PC-9 (cell line): ENCODE results near the gene SRGAP3. TPM values are rescaled to one million over a fixed set of nuclear protein-coding genes. Genes with fewer than 3 reads are reported as not detected.
"Not testable (repeated sequence)": the region's sequence is repeated elsewhere in the genome, so short reads cannot be mapped to it uniquely, and the experiment has no call there.

Source experiments
- BruUV-seq: library from RNA; stranded (reverse); fragments of 400-500 nt; replicated peaks from 2 replicates; lab custom pipeline; 2021; lab: Mats Ljungman, UMichigan
- CTCF ChIA-PET: fragments of 300-600 bp; sonication (Branson Sonifier 250); formaldehyde crosslinking; loops from one replicate; lab custom pipeline; 2022; ENCODE audit warnings: antibody characterized with exemption; lab: Charles Lee
- POLR2A ChIA-PET: fragments of 300-600 bp; sonication (Branson Sonifier 250); formaldehyde crosslinking; loops from one replicate; lab custom pipeline; 2022; ENCODE audit warnings: antibody characterized with exemption; ENCODE audit not compliant: unreplicated experiment; lab: Charles Lee
- DNase-seq, 2 experiments: peaks; one replicate each; pipeline versions ENCODE4 v3.0.0 to v3.0.0-alpha.2; 2015 to 2022; ENCODE audit warnings: mixed read lengths in 1 of 2
- H2AFZ ChIP-seq: fragments of 200-600 bp; sonication (generic); 2 replicates; pipeline ENCODE4 v1.8.1; 2017; ENCODE audit warnings: antibody characterized with exemption
- H3F3A ChIP-seq: fragments of 200-600 bp; sonication (generic); 2 replicates; pipeline ENCODE4 v1.8.1; 2017; ENCODE audit warnings: antibody characterized with exemption, mild to moderate bottlenecking, low read depth; ENCODE audit not compliant: insufficient read depth
- H3K27ac ChIP-seq: fragments of 200-600 bp; sonication (generic); 2 replicates; pipeline ENCODE4 v1.6.1; 2016; ENCODE audit warnings: mixed run types
- H3K27me3 ChIP-seq: fragments of 200-600 bp; sonication (generic); 2 replicates; pipeline ENCODE4 v1.6.1; 2016; ENCODE audit warnings: low read depth, mixed run types; ENCODE audit not compliant: insufficient read depth
- H3K36me3 ChIP-seq: fragments of 200-600 bp; sonication (generic); 2 replicates; pipeline ENCODE4 v1.6.1; 2016; ENCODE audit warnings: low read depth, mixed run types
- H3K4me1 ChIP-seq: fragments of 200-600 bp; sonication (generic); replicated peaks from 2 replicates; pipeline ENCODE4 v1.6.1; 2016; ENCODE audit warnings: mixed run types; ENCODE audit not compliant: insufficient read depth
- H3K4me2 ChIP-seq: fragments of 200-600 bp; sonication (generic); 2 replicates; pipeline ENCODE4 v1.6.1; 2017; ENCODE audit warnings: mixed run types
- H3K4me3 ChIP-seq: fragments of 200-600 bp; sonication (generic); 2 replicates; pipeline ENCODE4 v1.6.1; 2016; ENCODE audit warnings: mixed run types
- H3K79me2 ChIP-seq: fragments of 200-600 bp; sonication (generic); 2 replicates; pipeline ENCODE4 v1.6.1; 2017; ENCODE audit warnings: low read depth, mixed run types
- H3K9me2 ChIP-seq: fragments of 200-600 bp; sonication (generic); 2 replicates; pipeline ENCODE4 v1.8.1; 2017; ENCODE audit warnings: mild to moderate bottlenecking; ENCODE audit not compliant: insufficient read depth
- H3K9me3 ChIP-seq: fragments of 200-600 bp; sonication (generic); 2 replicates; pipeline ENCODE4 v1.8.1; 2016; ENCODE audit warnings: low read depth; ENCODE audit not compliant: insufficient read depth
- H4K20me1 ChIP-seq: fragments of 200-600 bp; sonication (generic); 2 replicates; pipeline ENCODE4 v1.8.1; 2017; ENCODE audit not compliant: insufficient read depth
- EZH2 ChIP-seq: fragments of 200-600 bp; sonication (generic); IDR thresholded peaks from 2 replicates; pipeline ENCODE4 v1.8.0; 2017; ENCODE audit warnings: antibody characterized with exemption, low read depth
- intact Hi-C: fragments of 100-400 bp; cut with micrococcal nuclease; formaldehyde crosslinking; loops from one replicate; pipeline ENCODE4 v1.10.0; 2022; ENCODE audit not compliant: unreplicated experiment
- total RNA-seq: library from RNA; stranded (reverse); gene quantifications from 2 replicates; pipeline ENCODE4 v1.2.3, GENCODE V29; 2021
- TF ChIP-seq, protein P1 (sequence below): fragments of 200-600 bp; sonication (generic); conservative IDR thresholded peaks from 2 replicates; pipeline ENCODE4 v1.6.1; 2017; ENCODE audit warnings: mixed run types, antibody characterized with exemption, mild to moderate bottlenecking, moderate library complexity

The SRGAP3 gene
- total RNA-seq, 1 experiment from 2014 or later, result 17.5 TPM

DNA sequence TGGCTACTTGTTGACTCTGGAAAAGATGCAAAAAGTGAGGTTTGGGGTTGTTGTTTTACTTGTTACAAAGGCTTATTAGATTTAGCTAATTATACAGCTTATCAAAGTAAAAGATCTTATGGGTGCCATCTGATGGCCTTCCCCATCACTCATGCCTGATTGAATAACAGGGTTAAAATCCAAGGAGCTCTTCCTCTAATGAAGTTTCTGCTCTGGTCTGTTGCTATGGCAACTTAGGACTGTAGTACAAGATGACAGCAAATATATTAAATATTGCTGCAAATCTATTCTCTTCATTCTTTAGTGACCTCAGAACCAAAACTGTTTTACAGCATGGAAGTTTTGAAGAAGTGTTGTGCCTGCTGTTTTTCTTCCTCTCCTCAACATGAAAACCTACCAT lies 45.6 kb upstream of the SRGAP3 start:
- no TSS peak for BruUV-seq
- POLR2A ChIA-PET, result no interaction called here

DNA sequence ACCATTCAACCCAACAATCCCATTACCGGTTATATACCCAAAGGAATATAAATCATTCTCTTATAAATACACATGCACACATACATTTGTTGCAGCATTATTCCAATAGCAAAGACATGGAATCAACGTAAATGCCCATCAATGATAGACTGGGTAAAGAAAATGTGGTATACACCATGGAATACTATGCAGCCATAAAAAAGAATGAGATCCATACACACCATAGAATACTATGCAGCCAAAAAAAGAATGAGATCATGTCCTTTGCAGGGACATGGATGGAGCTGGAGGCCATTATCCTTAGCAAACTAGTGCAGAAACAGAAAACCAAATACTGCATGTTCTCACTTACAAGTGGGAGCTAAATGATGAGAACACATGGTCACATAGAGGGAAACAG lies 44.5 kb upstream of the SRGAP3 start:
- BruUV-seq, POLR2A ChIA-PET, H4K20me1 ChIP-seq, DNase-seq, CTCF ChIA-PET, H2AFZ ChIP-seq, H3F3A ChIP-seq, H3K27ac ChIP-seq, H3K79me2 ChIP-seq, H3K36me3 ChIP-seq, intact Hi-C loops, H3K27me3 ChIP-seq, H3K9me3 ChIP-seq, H3K9me2 ChIP-seq, H3K4me3 ChIP-seq, H3K4me1 ChIP-seq, H3K4me2 ChIP-seq: not testable (repeated sequence)

More for the DNA sequence above, 45.6 kb upstream of the SRGAP3 start:
- Histone ChIP-seq H3K9me3 (no peaks in the 10 kb centered on the region), H3F3A (no peaks in the 10 kb centered on the region), H3K9me2 (no peaks in the 10 kb centered on the region), H2AFZ (no peak overlapping the region), H3K4me2 (no peak overlapping the region), H3K27me3 (no peaks in the 10 kb centered on the region), H3K79me2 (no peaks in the 10 kb centered on the region), H3K27ac (no peak overlapping the region), H4K20me1 (no peaks in the 10 kb centered on the region), H3K4me3 (no peak overlapping the region), H3K4me1 (no peaks in the 10 kb centered on the region), H3K36me3 (no peaks in the 10 kb centered on the region)
- TF ChIP-seq EZH2, result no peak
- TF ChIP-seq, protein P1, sequence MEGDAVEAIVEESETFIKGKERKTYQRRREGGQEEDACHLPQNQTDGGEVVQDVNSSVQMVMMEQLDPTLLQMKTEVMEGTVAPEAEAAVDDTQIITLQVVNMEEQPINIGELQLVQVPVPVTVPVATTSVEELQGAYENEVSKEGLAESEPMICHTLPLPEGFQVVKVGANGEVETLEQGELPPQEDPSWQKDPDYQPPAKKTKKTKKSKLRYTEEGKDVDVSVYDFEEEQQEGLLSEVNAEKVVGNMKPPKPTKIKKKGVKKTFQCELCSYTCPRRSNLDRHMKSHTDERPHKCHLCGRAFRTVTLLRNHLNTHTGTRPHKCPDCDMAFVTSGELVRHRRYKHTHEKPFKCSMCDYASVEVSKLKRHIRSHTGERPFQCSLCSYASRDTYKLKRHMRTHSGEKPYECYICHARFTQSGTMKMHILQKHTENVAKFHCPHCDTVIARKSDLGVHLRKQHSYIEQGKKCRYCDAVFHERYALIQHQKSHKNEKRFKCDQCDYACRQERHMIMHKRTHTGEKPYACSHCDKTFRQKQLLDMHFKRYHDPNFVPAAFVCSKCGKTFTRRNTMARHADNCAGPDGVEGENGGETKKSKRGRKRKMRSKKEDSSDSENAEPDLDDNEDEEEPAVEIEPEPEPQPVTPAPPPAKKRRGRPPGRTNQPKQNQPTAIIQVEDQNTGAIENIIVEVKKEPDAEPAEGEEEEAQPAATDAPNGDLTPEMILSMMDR, result no peak
- intact Hi-C loops, result no loop called here
- DNase-seq, result no peak
- CTCF ChIA-PET, result no interaction called here

DNA sequence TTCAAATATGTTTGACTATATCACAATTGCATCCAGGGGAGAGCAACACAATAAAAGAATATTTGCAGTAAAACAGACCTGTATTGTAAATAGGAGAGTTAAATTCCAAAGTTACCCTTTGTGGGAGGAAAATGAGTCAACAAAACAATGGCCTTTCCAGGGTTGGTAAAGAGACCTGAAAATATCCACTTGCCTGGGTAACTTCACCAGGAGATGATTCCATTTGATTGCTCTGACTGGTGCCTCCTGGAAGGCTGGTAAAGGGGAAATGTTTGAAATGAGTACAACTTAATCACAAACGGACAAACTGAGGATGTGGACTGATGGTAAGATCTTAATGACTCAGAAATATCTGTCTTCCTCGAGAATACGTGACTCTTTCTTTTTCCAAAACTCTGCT lies 43.6 kb upstream of the SRGAP3 start:
- Histone ChIP-seq H3K4me3 (no peak overlapping the region), H3K36me3 (no peaks in the 10 kb centered on the region), H3K27ac (no peak overlapping the region), H3K9me2 (no peaks in the 10 kb centered on the region), H3K4me1 (no peaks in the 10 kb centered on the region), H3K27me3 (no peaks in the 10 kb centered on the region), H3F3A (no peaks in the 10 kb centered on the region), H2AFZ (no peak overlapping the region), H3K79me2 (no peaks in the 10 kb centered on the region), H3K9me3 (no peaks in the 10 kb centered on the region), H3K4me2 (no peak overlapping the region), H4K20me1 (no peaks in the 10 kb centered on the region)
- no TSS peak for BruUV-seq
- no peak for TF ChIP-seq EZH2
- TF ChIP-seq, protein P1, result no peak
- intact Hi-C loops, result no loop called here
- ChIA-PET POLR2A (no interaction called here), CTCF (no interaction called here)
- no peak for DNase-seq

DNA sequence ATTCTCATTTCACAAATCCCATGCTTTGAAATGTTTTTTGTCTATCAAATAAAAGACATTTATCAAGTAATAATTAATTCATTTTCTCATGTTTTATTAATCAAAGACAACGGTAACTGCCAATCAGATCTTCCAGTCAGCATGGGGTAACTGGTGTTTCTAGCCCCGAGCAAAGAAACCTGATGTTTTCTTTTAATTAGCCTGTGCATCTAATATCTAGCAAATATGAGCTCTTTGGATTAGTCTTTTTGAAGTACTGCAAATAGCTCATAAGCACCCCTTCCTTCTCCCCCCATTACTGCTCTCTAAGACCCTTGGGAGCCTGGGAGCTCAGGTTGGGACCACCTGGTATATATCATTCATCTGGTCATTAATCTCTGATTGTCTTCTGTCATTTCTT lies 43.1 kb upstream of the SRGAP3 start:
- intact Hi-C loops, result no loop called here
- H3K4me1 ChIP-seq, result no peaks in the 10 kb centered on the region
- CTCF ChIA-PET, result no interaction called here

More for the DNA sequence above, 43.1 kb upstream of the SRGAP3 start:
- Histone ChIP-seq H3K9me2 (no peaks in the 10 kb centered on the region), H3K79me2 (no peaks in the 10 kb centered on the region), H3K9me3 (no peaks in the 10 kb centered on the region), H3F3A (no peaks in the 10 kb centered on the region), H3K36me3 (no peaks in the 10 kb centered on the region), H3K27me3 (no peaks in the 10 kb centered on the region), H3K4me3 (no peak overlapping the region), H3K27ac (no peak overlapping the region), H4K20me1 (no peaks in the 10 kb centered on the region), H2AFZ (no peak overlapping the region), H3K4me2 (no peak overlapping the region)
- no peak for DNase-seq
- no TSS peak for BruUV-seq
- TF ChIP-seq, protein P1, result no peak
- TF ChIP-seq EZH2, result no peak
- POLR2A ChIA-PET, result no interaction called here
